Endothelial cell (in vitro differentiated cells): Measurements from ENCODE around the gene NPAS2. TPM values are rescaled to one million over a fixed set of nuclear protein-coding genes. Genes with fewer than 3 reads are reported as not detected.
A peak's percentile ranks its signal among the peaks of the same experiment; 100 is the strongest.

Source experiments
- DNase-seq: peaks from one replicate; pipeline ENCODE4 v3.0.0; 2021; ENCODE audit warnings: low spot score
- H3K27ac Mint-ChIP-seq: one replicate; pipeline ENCODE4 v1.8.0; 2021; ENCODE audit warnings: mixed read lengths, inconsistent platforms; ENCODE audit not compliant: unreplicated experiment
- H3K27me3 Mint-ChIP-seq: one replicate; pipeline ENCODE4 v1.8.0; 2021; ENCODE audit warnings: mild to moderate bottlenecking, moderate library complexity, mixed read lengths, inconsistent platforms; ENCODE audit not compliant: unreplicated experiment
- H3K36me3 Mint-ChIP-seq: one replicate; pipeline ENCODE4 v1.8.0; 2021; ENCODE audit warnings: mild to moderate bottlenecking, low read depth, mixed read lengths, inconsistent platforms; ENCODE audit not compliant: unreplicated experiment
- H3K4me1 Mint-ChIP-seq: one replicate; pipeline ENCODE4 v1.8.0; 2021; ENCODE audit warnings: mild to moderate bottlenecking, mixed read lengths, inconsistent platforms; ENCODE audit not compliant: unreplicated experiment
- H3K4me3 Mint-ChIP-seq: one replicate; pipeline ENCODE4 v1.8.0; 2021; ENCODE audit warnings: mild to moderate bottlenecking, mixed read lengths, inconsistent platforms; ENCODE audit not compliant: unreplicated experiment
- H3K9me3 Mint-ChIP-seq: one replicate; pipeline ENCODE4 v1.8.0; 2021; ENCODE audit warnings: mixed read lengths, inconsistent platforms; ENCODE audit not compliant: unreplicated experiment
- total RNA-seq: library from RNA; stranded (reverse); fragmentation: NEBNext Ultra II Directional; extraction: Animal tissue kit (Norgen Biotek cat#: 25700); gene quantifications from one replicate; pipeline ENCODE4 v1.2.1, GENCODE V29; 2021; ENCODE audit not compliant: unreplicated experiment
- TF ChIP-seq, protein P1 (sequence below): fragments of 200-600 bp; sonication (generic); IDR thresholded peaks from one replicate; pipeline ENCODE4 v1.5.0; 2021; ENCODE audit warnings: antibody characterized with exemption; ENCODE audit not compliant: unreplicated experiment

The NPAS2 gene
- total RNA-seq, 1 donor from 2014 or later: 70.1 TPM

DNA sequence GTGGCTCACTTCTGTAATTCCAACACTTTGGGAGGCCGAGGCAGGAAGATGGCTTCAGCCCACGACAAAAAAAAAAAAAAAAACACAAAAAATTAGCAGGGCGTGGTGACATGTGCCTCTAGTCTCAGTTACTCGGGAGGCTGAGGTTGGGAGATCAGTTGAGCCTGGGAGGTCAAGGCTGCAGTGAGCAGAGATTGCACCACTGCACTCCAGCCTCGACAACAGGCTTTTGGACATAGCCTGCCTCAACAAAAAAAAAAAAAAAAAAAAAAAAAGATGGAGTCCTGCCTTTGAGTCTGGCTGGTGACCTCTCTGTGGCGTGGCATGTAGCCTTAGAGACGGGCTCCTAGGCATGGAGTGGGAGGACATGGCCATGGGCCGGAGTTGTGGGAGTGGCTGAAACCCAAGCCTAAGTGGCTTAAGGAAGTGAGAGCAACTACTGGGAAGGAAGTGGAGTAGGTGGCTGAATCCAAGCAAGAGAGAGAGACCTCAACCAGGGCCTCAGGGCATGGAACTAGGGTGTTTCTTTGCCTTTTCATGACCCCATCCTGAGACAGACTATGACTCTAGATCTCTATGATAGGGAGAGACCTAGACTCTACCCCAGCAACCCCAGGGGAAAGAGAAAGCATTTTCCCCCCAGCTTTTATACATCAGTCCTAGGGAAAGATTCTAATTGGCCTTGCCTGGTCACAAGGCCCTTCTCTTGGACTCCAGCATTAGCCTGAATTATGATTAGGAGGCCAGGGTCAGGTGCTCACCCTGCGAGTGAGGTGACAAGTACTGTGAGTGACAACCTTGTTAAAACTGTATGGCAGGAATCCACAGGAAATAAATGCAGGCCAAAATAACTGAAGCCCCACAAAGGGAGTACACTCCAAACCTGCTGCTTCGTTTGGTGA is 34.2 kb downstream of the NPAS2 start:
- DNase-seq: no peak
- H3K27me3 Mint-ChIP-seq: peaks cover 5% of the 10 kb centered on the region
- TF ChIP-seq, protein P1, sequence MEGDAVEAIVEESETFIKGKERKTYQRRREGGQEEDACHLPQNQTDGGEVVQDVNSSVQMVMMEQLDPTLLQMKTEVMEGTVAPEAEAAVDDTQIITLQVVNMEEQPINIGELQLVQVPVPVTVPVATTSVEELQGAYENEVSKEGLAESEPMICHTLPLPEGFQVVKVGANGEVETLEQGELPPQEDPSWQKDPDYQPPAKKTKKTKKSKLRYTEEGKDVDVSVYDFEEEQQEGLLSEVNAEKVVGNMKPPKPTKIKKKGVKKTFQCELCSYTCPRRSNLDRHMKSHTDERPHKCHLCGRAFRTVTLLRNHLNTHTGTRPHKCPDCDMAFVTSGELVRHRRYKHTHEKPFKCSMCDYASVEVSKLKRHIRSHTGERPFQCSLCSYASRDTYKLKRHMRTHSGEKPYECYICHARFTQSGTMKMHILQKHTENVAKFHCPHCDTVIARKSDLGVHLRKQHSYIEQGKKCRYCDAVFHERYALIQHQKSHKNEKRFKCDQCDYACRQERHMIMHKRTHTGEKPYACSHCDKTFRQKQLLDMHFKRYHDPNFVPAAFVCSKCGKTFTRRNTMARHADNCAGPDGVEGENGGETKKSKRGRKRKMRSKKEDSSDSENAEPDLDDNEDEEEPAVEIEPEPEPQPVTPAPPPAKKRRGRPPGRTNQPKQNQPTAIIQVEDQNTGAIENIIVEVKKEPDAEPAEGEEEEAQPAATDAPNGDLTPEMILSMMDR: no peak
- peaks cover 12% of the 10 kb centered on the region for H3K4me1 Mint-ChIP-seq
- peaks cover 15% of the 10 kb centered on the region for H3K36me3 Mint-ChIP-seq
- H3K27ac Mint-ChIP-seq: no peak overlapping the region
- peak overlapping the region; percentile 47 for H3K4me3 Mint-ChIP-seq
- no peaks in the 10 kb centered on the region for H3K9me3 Mint-ChIP-seq

DNA sequence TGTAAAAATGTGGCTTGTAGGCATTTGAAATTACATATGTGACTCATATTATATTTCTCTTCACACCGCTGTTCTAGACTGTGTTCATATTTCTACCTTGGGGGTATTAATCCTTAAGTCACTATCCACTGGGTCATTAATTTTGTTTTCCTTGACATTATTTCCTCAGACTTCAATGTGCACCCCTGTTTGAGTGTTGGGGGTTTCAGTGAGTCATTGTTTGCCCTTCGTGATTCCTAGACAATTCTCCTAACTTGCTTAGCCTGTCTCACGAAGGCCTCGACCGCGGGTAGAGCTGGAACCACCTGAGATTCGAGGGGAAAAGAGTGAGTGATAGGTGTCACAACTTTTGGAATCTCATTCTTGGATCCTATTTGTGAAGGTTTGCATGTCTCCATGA is 35.1 kb downstream of the NPAS2 start:
- no peak overlapping the region for H3K27ac Mint-ChIP-seq
- no peak overlapping the region for H3K4me3 Mint-ChIP-seq
- no peaks in the 10 kb centered on the region for H3K9me3 Mint-ChIP-seq
- peaks cover 15% of the 10 kb centered on the region for H3K36me3 Mint-ChIP-seq
- peaks cover 12% of the 10 kb centered on the region for H3K4me1 Mint-ChIP-seq
- peaks cover 6% of the 10 kb centered on the region for H3K27me3 Mint-ChIP-seq
- DNase-seq: no peak
- TF ChIP-seq, protein P1: no peak

DNA sequence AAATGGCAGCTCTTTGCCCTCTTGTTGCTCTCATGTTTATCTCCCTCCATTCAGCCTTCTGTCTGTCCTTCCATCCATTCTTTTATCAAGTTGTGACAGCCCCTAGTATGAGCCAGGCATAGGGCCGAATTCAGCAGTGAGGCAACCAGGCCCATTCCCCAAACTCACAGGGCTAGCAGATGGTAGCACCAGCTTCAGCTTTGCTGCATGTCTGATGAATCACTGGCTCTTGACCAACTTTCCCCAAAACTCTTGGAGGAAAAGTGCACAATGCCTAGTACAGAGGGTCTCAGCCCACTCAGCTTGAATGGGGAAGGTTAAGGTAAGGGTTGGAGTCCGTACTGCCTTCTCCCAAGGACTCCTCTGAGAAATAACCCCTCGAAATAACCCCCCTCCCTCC is 35.7 kb downstream of the NPAS2 start:
- Mint-ChIP-seq H3K4me1 (peaks cover 12% of the 10 kb centered on the region), H3K27me3 (peaks cover 6% of the 10 kb centered on the region), H3K4me3 (no peak overlapping the region), H3K9me3 (no peaks in the 10 kb centered on the region), H3K27ac (no peak overlapping the region), H3K36me3 (peaks cover 12% of the 10 kb centered on the region)
- no peak for DNase-seq
- TF ChIP-seq, protein P1: no peak

DNA sequence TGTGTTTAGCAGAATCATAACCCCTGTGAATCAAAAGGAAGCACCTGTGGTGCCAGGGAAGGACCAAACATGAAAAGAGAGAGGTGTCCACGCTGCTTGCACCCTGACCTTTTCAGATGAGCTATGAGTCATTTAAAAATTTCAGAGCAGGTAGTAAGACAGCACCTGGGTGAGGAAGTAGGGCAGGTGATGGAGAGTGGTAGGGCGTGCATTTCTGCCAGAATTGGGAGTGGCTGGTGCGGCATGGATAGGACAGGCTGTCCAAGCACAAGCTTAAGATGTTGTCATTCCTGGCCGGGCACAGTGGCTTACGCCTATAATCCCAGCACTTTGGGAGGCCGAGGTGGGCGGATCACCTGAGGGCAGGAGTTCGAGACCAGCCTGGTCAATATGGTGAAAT is 36.8 kb downstream of the NPAS2 start:
- no peak for DNase-seq
- Mint-ChIP-seq H3K36me3 (peaks cover 7% of the 10 kb centered on the region), H3K4me3 (no peak overlapping the region), H3K27ac (no peak overlapping the region), H3K4me1 (peaks cover 14% of the 10 kb centered on the region), H3K27me3 (peaks cover 6% of the 10 kb centered on the region), H3K9me3 (no peaks in the 10 kb centered on the region)
- TF ChIP-seq, protein P1: no peak

DNA sequence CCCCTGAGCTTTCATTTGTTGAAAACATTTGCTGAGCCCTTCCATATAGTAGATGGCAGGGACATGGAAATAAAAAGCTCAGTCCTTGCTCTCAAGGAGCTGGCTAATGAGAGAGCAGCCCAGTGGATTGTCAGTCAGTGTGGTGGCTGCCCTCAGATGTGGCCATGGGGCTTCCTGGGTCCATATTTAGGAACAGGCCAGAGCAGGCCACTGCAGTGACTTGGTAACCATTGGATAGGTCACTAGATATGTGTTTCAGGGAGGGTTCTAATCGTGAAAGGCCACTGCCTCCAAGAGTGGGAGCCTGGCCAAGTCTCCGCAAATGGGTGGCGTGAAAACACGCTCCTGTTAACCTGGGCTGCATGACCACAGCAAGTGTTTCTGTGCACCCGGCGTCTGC is 37.4 kb downstream of the NPAS2 start:
- peaks cover 6% of the 10 kb centered on the region for H3K36me3 Mint-ChIP-seq
- H3K27ac Mint-ChIP-seq: no peak overlapping the region
- H3K4me3 Mint-ChIP-seq: no peak overlapping the region
- DNase-seq: no peak
- peaks cover 6% of the 10 kb centered on the region for H3K27me3 Mint-ChIP-seq
- no peaks in the 10 kb centered on the region for H3K9me3 Mint-ChIP-seq
- TF ChIP-seq, protein P1: no peak
- H3K4me1 Mint-ChIP-seq: peaks cover 20% of the 10 kb centered on the region
